ENCODE data around the gene EXD3. TPM values are rescaled to one million over a fixed set of nuclear protein-coding genes. Genes with fewer than 3 reads are reported as not detected.
"Not testable (repeated sequence)": the region's sequence is repeated elsewhere in the genome, so short reads cannot be mapped to it uniquely, and the experiment has no call there.

The EXD3 gene
- polyA plus RNA-seq, 3 donors from 2014 or later, result 1.6 to 6.3 (median 4.3) TPM

DNA sequence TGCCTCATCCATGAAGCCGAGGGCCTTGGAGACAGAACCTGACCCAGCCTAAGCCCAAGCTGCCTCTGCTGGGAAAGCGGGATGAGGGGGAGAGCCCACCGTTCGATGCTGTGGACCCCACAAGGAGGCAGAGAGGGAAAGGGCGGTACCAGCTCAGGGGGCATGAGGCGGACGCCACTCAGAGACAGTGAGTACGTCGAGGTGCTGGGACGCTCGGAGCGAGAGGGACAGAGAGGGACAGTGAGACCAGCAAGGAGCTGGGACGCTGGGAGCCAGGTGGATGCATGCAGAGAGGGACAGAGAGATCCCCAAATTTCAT lies 33.6 kb downstream of the EXD3 start:
- DNase-seq, result no peak
- no peaks in the 10 kb centered on the region for H3K27me3 Mint-ChIP-seq (ENCODE audit: low read depth in 3 of 3)
- peak overlapping the region in 1 of 6 donors; percentile 7 for H3K27ac Mint-ChIP-seq
- peak overlapping the region in 1 of 5 donors; percentile 18 for H3K4me3 Mint-ChIP-seq
- H3K9me3 Mint-ChIP-seq, result no peaks in the 10 kb centered on the region
- H3K4me1 Mint-ChIP-seq, result peaks cover 6 to 22% of the 10 kb centered on the region in 2 donors
- H3K36me3 Mint-ChIP-seq, result peaks cover 0 to 3% (median 0%) of the 10 kb centered on the region in 3 donors

- Mint-ChIP-seq H3K27me3 (ENCODE audit: low read depth in 3 of 3) (no peaks in the 10 kb centered on the region), H3K36me3 (peaks cover 0 to 3% (median 0%) of the 10 kb centered on the region in 3 donors), H3K27ac (peak overlapping the region in 1 of 6 donors; percentile 67), H3K4me1 (peaks cover 6 to 22% of the 10 kb centered on the region in 2 donors), H3K9me3 (no peaks in the 10 kb centered on the region), H3K4me3 (no peak overlapping the region)
- DNase-seq, result no peak
Observed at GRCh38 chr9:137388589-137389427, 34.2 kb downstream of the EXD3 start.

DNA sequence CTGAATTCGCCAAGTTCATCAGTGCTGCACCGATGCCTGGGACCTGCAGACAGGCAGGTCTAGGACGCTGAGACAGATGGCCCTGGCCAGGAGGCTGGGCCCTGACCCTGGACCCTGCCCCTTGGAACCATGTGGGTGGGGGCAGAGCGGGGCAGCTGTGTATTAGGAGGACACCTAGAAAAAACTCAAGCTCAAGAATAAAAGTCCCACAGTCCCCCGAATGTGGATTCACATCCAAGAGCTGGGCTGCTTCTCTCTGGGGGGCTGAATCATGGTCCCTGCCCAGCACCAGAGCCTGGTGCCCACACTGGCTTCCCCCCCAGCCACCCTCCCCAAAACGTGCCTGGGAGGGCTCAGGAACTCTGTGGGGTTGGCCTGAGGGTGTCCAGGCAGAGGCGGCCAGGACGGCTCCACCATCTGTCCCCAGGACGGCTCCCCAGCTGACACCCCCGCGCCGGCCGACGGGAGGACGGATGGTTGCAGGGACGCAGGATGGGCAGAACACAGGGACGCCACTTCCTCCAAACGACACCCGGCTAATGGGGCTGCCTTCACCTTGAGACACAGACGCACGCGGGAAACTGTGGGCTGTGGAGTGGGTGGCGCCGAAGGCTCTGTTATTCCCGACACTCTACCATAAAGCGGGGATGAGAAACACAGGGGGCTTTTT lies 34.9 kb downstream of the EXD3 start:
- peak overlapping the region in 2 of 6 donors; percentile 64 to 67 for H3K27ac Mint-ChIP-seq
- peaks cover 6 to 22% of the 10 kb centered on the region in 2 donors for H3K4me1 Mint-ChIP-seq
- H3K36me3 Mint-ChIP-seq, result peaks cover 0 to 3% (median 0%) of the 10 kb centered on the region in 3 donors
- peak overlapping the region in 1 of 5 donors; percentile 46 for H3K4me3 Mint-ChIP-seq
- no peaks in the 10 kb centered on the region for H3K27me3 Mint-ChIP-seq (ENCODE audit: low read depth in 3 of 3)
- DNase-seq, result no peak
- H3K9me3 Mint-ChIP-seq, result no peaks in the 10 kb centered on the region

GRCh38 chr9:137387114-137387890 lies 35.7 kb downstream of the EXD3 start:
- H3K9me3 Mint-ChIP-seq, result no peaks in the 10 kb centered on the region
- peak overlapping the region in 2 of 6 donors; percentile 84 to 86 for H3K27ac Mint-ChIP-seq
- no peaks in the 10 kb centered on the region for H3K27me3 Mint-ChIP-seq (ENCODE audit: low read depth in 3 of 3)
- peaks cover 0 to 3% (median 0%) of the 10 kb centered on the region in 3 donors for H3K36me3 Mint-ChIP-seq
- peak overlapping the region in 2 of 5 donors; percentile 61 to 64 for H3K4me3 Mint-ChIP-seq
- peaks cover 6 to 22% of the 10 kb centered on the region in 2 donors for H3K4me1 Mint-ChIP-seq
- peak in 1 of 3 donors; percentile 20 for DNase-seq

DNA sequence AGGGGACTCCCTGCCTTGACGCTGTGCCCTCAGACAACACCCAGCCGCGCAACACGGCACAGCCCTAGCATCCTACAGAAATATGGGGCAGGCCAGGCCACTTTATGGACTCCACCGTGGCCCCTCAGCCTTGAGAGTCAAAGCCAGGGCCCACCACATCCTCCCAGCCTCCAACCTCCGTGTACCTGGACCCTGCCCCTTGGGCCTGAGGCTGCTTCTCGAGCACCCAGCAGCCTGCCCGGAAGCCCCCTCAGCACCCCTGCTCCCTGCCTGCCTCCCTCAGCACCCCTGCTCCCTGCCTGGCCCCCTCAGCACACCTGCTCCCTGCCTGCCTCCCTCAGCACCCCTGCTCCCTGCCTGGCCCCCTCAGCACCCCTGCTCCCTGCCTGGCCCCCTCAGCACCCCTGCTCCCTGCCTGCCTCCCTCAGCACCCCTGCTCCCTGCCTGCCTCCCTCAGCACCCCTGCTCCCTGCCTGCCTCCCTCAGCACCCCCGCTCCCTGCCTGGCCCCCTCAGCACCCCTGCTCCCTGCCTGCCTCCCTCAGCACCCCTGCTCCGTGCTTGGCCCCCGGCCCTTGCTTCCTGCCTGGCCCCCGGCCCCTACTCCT lies 36.4 kb downstream of the EXD3 start:
- H3K36me3 Mint-ChIP-seq; DNase-seq; H3K9me3 Mint-ChIP-seq; H3K27me3 Mint-ChIP-seq (ENCODE audit: low read depth in 3 of 3); H3K4me3 Mint-ChIP-seq: not testable (repeated sequence)
- Mint-ChIP-seq H3K27ac (peak overlapping the region in 2 of 6 donors; percentile 16 to 84), H3K4me1 (peaks cover 6 to 22% of the 10 kb centered on the region in 2 donors)

- Mint-ChIP-seq H3K4me1 (peaks cover under 1 to 18% of the 10 kb centered on the region in 2 donors), H3K9me3 (no peaks in the 10 kb centered on the region), H3K27me3 (ENCODE audit: low read depth in 3 of 3) (peaks cover 0 to 2% (median 0%) of the 10 kb centered on the region in 3 donors), H3K36me3 (no peaks in the 10 kb centered on the region), H3K27ac (no peak overlapping the region), H3K4me3 (no peak overlapping the region)
- DNase-seq, result no peak
Observed at GRCh38 chr9:137385061-137385655, 37.8 kb downstream of the EXD3 start.

GRCh38 chr9:137383784-137384756 lies 38.9 kb downstream of the EXD3 start:
- Mint-ChIP-seq H3K27ac (peak overlapping the region in 1 of 6 donors; percentile 58), H3K27me3 (ENCODE audit: low read depth in 3 of 3) (peaks cover 0 to 2% (median 0%) of the 10 kb centered on the region in 3 donors), H3K4me3 (no peak overlapping the region), H3K9me3 (no peaks in the 10 kb centered on the region), H3K36me3 (no peaks in the 10 kb centered on the region), H3K4me1 (peaks cover 0 to 13% of the 10 kb centered on the region in 2 donors)
- no peak for DNase-seq

DNA sequence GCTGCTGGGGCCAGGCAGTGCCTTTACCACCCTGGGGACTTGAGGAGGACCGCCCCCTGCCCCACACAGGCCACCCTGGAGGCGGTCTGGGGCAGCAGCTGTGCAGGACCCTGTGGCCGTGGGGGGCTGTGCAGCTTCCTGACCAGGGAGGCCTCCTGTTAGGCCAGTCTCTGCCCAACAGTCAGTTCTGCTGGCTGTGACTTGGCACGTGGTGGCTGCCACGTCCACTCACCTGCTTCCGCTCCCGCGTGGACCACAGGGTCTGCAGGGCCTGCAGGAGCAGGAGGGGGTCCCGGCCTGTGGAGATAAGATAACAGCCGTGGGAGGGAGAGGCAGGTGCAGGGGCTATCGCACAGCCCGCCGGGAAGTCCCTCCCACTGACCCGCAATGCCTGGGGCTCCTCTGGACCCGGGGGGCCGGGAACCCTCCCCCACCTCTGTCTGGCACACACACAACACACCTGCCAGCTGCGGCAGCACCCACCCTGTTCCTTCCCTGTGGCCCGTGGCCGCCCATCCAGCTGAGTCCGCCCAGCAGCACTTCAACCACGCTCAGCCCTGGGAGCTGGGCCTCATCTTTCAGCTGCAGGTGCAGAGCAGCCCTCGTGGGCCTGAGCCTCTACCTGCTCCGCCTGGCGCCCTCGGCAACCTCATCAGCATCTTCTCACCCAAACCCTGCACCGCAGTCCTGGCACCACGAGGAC lies 39.7 kb downstream of the EXD3 start:
- no peak for DNase-seq
- H3K36me3 Mint-ChIP-seq, result no peaks in the 10 kb centered on the region
- H3K27ac Mint-ChIP-seq, result no peak overlapping the region
- no peak overlapping the region for H3K4me3 Mint-ChIP-seq
- no peaks in the 10 kb centered on the region for H3K9me3 Mint-ChIP-seq
- H3K27me3 Mint-ChIP-seq (ENCODE audit: low read depth in 3 of 3), result peaks cover 0 to 2% (median 2%) of the 10 kb centered on the region in 3 donors
- peaks cover 0 to 12% of the 10 kb centered on the region in 2 donors for H3K4me1 Mint-ChIP-seq

DNA sequence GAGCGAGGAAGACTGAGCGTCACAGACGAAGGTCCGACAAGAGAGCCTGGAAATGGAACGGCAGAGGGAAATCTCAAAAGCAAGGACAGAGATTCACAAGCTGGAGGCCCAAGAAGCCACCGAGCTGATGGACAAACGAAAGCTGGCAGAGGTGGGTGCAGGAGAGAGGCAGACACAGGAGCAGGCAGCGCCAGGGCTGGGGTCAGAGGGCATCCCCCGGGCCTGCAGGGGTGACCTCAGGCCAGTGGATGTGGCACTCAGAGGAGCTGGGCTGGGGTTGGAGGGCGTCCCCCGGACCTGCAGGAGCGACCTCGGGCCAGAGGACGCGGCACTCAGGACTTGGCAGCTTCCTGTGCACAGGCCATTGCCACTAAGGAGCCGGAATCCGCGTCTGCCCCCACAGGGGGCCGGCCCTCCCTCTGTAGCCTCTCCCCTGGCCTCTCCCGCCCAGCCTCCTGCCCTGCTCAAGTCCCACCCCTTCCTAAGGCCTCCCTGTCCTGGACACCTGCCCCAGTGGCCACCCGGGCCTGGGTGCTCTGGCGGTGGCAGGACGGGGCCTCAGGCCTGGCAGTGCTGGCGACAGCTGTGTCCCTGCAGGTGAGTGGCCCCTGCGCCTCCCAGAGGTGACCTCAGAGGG lies 40.4 kb downstream of the EXD3 start:
- Mint-ChIP-seq H3K4me1 (peaks cover 0 to 9% of the 10 kb centered on the region in 2 donors), H3K4me3 (no peak overlapping the region), H3K9me3 (no peaks in the 10 kb centered on the region), H3K27ac (no peak overlapping the region), H3K36me3 (no peaks in the 10 kb centered on the region), H3K27me3 (ENCODE audit: low read depth in 3 of 3) (peaks cover 0 to 2% (median 2%) of the 10 kb centered on the region in 3 donors)
- DNase-seq, result no peak

- H3K27me3 Mint-ChIP-seq (ENCODE audit: low read depth in 3 of 3), result peaks cover 2% of the 10 kb centered on the region in 3 donors
- no peaks in the 10 kb centered on the region for H3K9me3 Mint-ChIP-seq
- DNase-seq, result no peak
- H3K4me1 Mint-ChIP-seq, result peaks cover 0 to 3% of the 10 kb centered on the region in 2 donors
- no peaks in the 10 kb centered on the region for H3K36me3 Mint-ChIP-seq
- H3K27ac Mint-ChIP-seq, result no peak overlapping the region
- H3K4me3 Mint-ChIP-seq, result no peak overlapping the region
Observed at GRCh38 chr9:137381501-137382443, 41.2 kb downstream of the EXD3 start.

DNA sequence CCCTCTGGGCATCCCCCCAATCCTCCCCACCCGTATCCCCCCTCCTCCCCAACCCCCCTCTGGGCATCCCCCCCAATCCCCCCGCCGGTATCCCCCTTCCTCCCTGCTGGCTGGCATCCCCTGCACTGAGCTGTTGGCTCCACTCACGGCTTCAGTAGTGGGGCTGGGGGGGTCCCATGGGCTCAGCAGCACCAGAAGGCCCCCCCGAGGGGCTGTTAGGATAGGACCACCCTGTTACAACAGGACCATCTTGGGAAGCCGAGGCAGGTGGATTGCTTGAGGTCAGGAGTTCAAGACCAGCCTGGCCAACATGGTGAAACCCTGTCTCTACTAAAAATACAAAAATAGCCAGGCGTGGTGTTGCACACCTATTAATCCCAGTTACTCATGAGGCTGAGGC lies 42.4 kb downstream of the EXD3 start:
- Mint-ChIP-seq H3K4me3 (no peak overlapping the region), H3K27me3 (ENCODE audit: low read depth in 3 of 3) (peaks cover 2 to 3% (median 2%) of the 10 kb centered on the region in 3 donors)

More for the DNA sequence above, 42.4 kb downstream of the EXD3 start:
- DNase-seq, result no peak
- H3K9me3 Mint-ChIP-seq, result no peaks in the 10 kb centered on the region
- H3K36me3 Mint-ChIP-seq, result no peaks in the 10 kb centered on the region
- no peaks in the 10 kb centered on the region for H3K4me1 Mint-ChIP-seq
- H3K27ac Mint-ChIP-seq, result no peak overlapping the region

Data from immature natural killer cell (primary cell).